HepG2 (cell line): Measurements from ENCODE around the gene ALG11. TPM values are rescaled to one million over a fixed set of nuclear protein-coding genes. Genes with fewer than 3 reads are reported as not detected.

Source experiments
- FOXK2 ChIP-seq: fragments of 450-650 bp; IDR thresholded peaks from 2 replicates; pipeline ENCODE4 v1.6.1; 2016
- HDAC2 ChIP-seq: sonication (generic); formaldehyde crosslinking; IDR thresholded peaks from 2 replicates; pipeline ENCODE4 v1.4.0; 2020; ENCODE audit warnings: missing genetic modification reagents
- MTA3 ChIP-seq: sonication (generic); formaldehyde crosslinking; IDR thresholded peaks from 2 replicates; pipeline ENCODE4 v1.4.0; 2020; ENCODE audit warnings: missing genetic modification reagents
- MYNN ChIP-seq: sonication (generic); formaldehyde crosslinking; IDR thresholded peaks from 2 replicates; pipeline ENCODE4 v1.4.0; 2020; ENCODE audit warnings: mild to moderate bottlenecking, low read depth, missing genetic modification reagents
- NFKBIZ ChIP-seq: IDR thresholded peaks from 2 replicates; pipeline ENCODE4 v1.6.1; 2018; ENCODE audit warnings: missing genetic modification reagents, missing compliant biosample characterization
- STAG1 ChIP-seq: sonication (generic); formaldehyde crosslinking; IDR thresholded peaks from 2 replicates; pipeline ENCODE4 v1.4.0; 2020; ENCODE audit warnings: missing genetic modification reagents
- SYNCRIP ChIP-seq: fragments of 200-400 bp; formaldehyde crosslinking; IDR thresholded peaks from 2 replicates; pipeline ENCODE4 v1.6.1; 2018; ENCODE audit warnings: mild to moderate bottlenecking, low read depth, low read length; ENCODE audit not compliant: insufficient read depth
- ZNF124 ChIP-seq: sonication (generic); formaldehyde crosslinking; IDR thresholded peaks from 2 replicates; pipeline ENCODE4 v1.4.0; 2020; ENCODE audit warnings: missing genetic modification reagents
- ZNF232 ChIP-seq: sonication (generic); formaldehyde crosslinking; IDR thresholded peaks from 2 replicates; pipeline ENCODE4 v1.4.0; 2020; ENCODE audit warnings: missing genetic modification reagents, borderline replicate concordance
- ZNF558 ChIP-seq: sonication (generic); formaldehyde crosslinking; IDR thresholded peaks from 2 replicates; pipeline ENCODE4 v1.9.0; 2022; ENCODE audit warnings: mild to moderate bottlenecking, missing genetic modification reagents, borderline replicate concordance
- ZNF598 ChIP-seq: sonication (generic); formaldehyde crosslinking; IDR thresholded peaks from 2 replicates; pipeline ENCODE4 v1.5.1; 2020; ENCODE audit warnings: mild to moderate bottlenecking, missing genetic modification reagents, borderline replicate concordance
- polyA plus RNA-seq, 8 experiments: library from polyadenylated mRNA; depleted of rRNA in 3 of 8; stranded (reverse) in 7 of 8; unstranded in 1 of 8; fragments of >200 nt; fragmentation: Illumina TruSeq in 4 of 8; extraction: Trizol in 4 of 8; gene quantifications; 2 replicates each; pipeline versions ENCODE4 v1.2.1 to v1.2.3, GENCODE V29; 2011 to 2016; ENCODE audit warnings: low read depth in 4 of 8, missing spikeins in 1 of 8, mixed read lengths in 1 of 8; ENCODE audit not compliant: insufficient read depth in 1 of 8
- total RNA-seq, 5 experiments: library from RNA; depleted of rRNA; stranded (reverse); fragments of >200 nt; fragmentation: Illumina TruSeq; extraction: Trizol; gene quantifications; 2 replicates each; pipeline ENCODE4 v1.2.3, GENCODE V29; 2016; ENCODE audit warnings: low read depth in 1 of 5
- TF ChIP-seq, protein P1 (sequence below): sonication (generic); formaldehyde crosslinking; IDR thresholded peaks from 2 replicates; pipeline ENCODE4 v1.4.0; 2020; ENCODE audit warnings: mild to moderate bottlenecking, missing genetic modification reagents
- TF ChIP-seq, protein P2 (sequence below): sonication (generic); formaldehyde crosslinking; IDR thresholded peaks from 2 replicates; pipeline ENCODE4 v1.5.0; 2020; ENCODE audit warnings: mild to moderate bottlenecking, missing genetic modification reagents
- TF ChIP-seq, protein P3 (sequence below): sonication (generic); formaldehyde crosslinking; IDR thresholded peaks from 2 replicates; pipeline ENCODE4 v1.8.0; 2022; ENCODE audit warnings: missing genetic modification reagents, mild to moderate bottlenecking, inconsistent platforms, borderline replicate concordance
- TF ChIP-seq, protein P4 (sequence below): sonication (generic); formaldehyde crosslinking; IDR thresholded peaks from 2 replicates; pipeline ENCODE4 v1.4.0; 2020; ENCODE audit warnings: missing genetic modification reagents, borderline replicate concordance
- TF ChIP-seq, protein P5 (sequence below): sonication (generic); formaldehyde crosslinking; IDR thresholded peaks from 2 replicates; pipeline ENCODE4 v1.4.0; 2020; ENCODE audit warnings: missing genetic modification reagents
- TF ChIP-seq, protein P6 (sequence below), 2 experiments: sonication (generic) in 1 of 2; formaldehyde crosslinking in 1 of 2; IDR thresholded peaks; 2 replicates each; pipeline versions ENCODE4 v1.5.1 to v1.6.1; 2011 to 2020; ENCODE audit warnings: borderline replicate concordance in 1 of 2, low read depth in 1 of 2, low read length in 1 of 2, mild to moderate bottlenecking in 1 of 2, missing genetic modification reagents in 1 of 2, moderate library complexity in 1 of 2

Gene ALG11
- total and polyA plus RNA-seq, 2 of the 13 experiments (the other 11 are each of a cell fraction or from before 2014, with no cell fraction given) = 14.7 to 27.9 TPM

DNA sequence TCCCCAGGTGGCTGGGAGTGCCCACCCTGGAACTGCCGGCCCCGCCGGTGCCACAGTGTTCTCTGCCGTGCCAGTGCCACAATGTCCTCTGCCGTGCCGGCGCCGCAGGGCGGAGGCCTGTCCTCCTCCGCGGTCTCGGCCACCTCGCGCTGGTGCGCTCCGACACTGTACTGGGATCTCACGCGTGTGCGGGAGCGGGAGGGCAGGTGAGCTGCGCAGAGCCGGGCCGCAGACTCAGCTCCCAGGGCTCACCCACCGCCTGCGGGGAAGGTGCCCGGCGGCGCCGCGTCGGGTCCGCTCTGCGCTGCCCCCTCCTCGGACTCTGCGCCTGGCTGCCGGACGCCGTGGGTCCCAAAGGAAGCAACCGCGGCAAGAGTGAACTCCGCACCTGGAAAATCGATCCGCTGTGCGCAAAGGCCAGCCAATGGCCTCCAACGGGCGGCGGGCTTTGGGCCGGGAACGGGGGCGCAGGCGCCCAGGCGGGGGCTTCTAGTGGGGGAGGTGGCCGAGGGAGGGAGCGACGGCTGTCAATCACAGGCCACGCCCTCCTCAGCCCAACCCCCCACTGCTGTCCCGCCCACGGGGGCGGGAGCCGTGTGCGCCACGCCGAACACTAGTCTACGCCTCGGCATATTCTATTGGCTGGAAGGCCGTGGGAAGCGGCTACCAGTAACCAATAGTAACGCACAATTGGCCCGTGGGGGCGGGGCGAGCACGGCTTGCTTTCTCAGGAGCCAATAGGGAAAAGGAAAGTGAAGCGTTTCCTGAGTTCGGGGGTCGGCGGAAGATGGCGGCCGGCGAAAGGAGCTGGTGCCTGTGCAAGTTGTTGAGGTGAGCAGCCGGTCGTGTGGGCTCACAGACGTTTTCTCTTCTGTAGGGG lies at the start of gene ALG11 (continued):
- TF ChIP-seq, protein P1, sequence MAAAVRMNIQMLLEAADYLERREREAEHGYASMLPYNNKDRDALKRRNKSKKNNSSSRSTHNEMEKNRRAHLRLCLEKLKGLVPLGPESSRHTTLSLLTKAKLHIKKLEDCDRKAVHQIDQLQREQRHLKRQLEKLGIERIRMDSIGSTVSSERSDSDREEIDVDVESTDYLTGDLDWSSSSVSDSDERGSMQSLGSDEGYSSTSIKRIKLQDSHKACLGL = peak; percentile 85; the same call in 1 of the 2 replicates
- TF ChIP-seq, protein P2, sequence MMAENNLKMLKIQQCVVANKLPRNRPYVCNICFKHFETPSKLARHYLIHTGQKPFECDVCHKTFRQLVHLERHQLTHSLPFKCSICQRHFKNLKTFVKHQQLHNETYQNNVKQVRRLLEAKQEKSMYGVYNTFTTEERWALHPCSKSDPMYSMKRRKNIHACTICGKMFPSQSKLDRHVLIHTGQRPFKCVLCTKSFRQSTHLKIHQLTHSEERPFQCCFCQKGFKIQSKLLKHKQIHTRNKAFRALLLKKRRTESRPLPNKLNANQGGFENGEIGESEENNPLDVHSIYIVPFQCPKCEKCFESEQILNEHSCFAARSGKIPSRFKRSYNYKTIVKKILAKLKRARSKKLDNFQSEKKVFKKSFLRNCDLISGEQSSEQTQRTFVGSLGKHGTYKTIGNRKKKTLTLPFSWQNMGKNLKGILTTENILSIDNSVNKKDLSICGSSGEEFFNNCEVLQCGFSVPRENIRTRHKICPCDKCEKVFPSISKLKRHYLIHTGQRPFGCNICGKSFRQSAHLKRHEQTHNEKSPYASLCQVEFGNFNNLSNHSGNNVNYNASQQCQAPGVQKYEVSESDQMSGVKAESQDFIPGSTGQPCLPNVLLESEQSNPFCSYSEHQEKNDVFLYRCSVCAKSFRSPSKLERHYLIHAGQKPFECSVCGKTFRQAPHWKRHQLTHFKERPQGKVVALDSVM (CRISPR knock-in tag) = peak; percentile 85
- TF ChIP-seq, protein P3, sequence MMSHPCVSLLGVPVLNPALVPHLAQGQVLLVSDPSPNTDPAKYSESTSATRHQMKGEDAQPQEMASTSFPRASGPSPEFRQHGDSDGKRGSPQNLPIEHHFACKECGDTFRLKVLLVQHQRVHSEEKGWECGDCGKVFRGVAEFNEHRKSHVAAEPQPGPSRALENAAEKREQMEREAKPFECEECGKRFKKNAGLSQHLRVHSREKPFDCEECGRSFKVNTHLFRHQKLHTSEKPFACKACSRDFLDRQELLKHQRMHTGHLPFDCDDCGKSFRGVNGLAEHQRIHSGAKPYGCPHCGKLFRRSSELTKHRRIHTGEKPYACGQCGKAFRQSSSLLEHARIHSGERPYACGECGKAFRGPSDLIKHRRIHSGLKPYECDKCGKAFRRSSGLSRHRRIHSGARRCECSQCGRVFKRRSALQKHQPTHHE (CRISPR knock-in tag) = no peak
- peak; percentile 43; the same call in 1 of the 2 replicates for TF ChIP-seq ZNF124
- no peak for TF ChIP-seq MTA3 (CRISPR knock-in tag)
- TF ChIP-seq, protein P4, sequence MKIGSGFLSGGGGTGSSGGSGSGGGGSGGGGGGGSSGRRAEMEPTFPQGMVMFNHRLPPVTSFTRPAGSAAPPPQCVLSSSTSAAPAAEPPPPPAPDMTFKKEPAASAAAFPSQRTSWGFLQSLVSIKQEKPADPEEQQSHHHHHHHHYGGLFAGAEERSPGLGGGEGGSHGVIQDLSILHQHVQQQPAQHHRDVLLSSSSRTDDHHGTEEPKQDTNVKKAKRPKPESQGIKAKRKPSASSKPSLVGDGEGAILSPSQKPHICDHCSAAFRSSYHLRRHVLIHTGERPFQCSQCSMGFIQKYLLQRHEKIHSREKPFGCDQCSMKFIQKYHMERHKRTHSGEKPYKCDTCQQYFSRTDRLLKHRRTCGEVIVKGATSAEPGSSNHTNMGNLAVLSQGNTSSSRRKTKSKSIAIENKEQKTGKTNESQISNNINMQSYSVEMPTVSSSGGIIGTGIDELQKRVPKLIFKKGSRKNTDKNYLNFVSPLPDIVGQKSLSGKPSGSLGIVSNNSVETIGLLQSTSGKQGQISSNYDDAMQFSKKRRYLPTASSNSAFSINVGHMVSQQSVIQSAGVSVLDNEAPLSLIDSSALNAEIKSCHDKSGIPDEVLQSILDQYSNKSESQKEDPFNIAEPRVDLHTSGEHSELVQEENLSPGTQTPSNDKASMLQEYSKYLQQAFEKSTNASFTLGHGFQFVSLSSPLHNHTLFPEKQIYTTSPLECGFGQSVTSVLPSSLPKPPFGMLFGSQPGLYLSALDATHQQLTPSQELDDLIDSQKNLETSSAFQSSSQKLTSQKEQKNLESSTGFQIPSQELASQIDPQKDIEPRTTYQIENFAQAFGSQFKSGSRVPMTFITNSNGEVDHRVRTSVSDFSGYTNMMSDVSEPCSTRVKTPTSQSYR (CRISPR knock-in tag) = peak; percentile 97
- TF ChIP-seq HDAC2 (CRISPR knock-in tag) = peak; percentile 82
- no peak for TF ChIP-seq FOXK2
- no peak; the same call in 1 of the 2 replicates for TF ChIP-seq STAG1
- peak; percentile 28; the same call in 1 of the 2 replicates for TF ChIP-seq MYNN
- no peak; the same call in 1 of the 2 replicates for TF ChIP-seq ZNF232 (CRISPR knock-in tag)
- TF ChIP-seq SYNCRIP = no peak
- TF ChIP-seq ZNF558 (CRISPR knock-in tag) = no peak; the same call in 1 of the 2 replicates
- TF ChIP-seq, protein P5, sequence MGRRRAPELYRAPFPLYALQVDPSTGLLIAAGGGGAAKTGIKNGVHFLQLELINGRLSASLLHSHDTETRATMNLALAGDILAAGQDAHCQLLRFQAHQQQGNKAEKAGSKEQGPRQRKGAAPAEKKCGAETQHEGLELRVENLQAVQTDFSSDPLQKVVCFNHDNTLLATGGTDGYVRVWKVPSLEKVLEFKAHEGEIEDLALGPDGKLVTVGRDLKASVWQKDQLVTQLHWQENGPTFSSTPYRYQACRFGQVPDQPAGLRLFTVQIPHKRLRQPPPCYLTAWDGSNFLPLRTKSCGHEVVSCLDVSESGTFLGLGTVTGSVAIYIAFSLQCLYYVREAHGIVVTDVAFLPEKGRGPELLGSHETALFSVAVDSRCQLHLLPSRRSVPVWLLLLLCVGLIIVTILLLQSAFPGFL (CRISPR knock-in tag) = no peak
- TF ChIP-seq ZNF598 (CRISPR knock-in tag) = peak; percentile 74; the same call in 1 of the 2 replicates
- peak; percentile 60; the same call in 1 of the 2 replicates for TF ChIP-seq NFKBIZ (CRISPR knock-in tag)
- TF ChIP-seq, protein P6, sequence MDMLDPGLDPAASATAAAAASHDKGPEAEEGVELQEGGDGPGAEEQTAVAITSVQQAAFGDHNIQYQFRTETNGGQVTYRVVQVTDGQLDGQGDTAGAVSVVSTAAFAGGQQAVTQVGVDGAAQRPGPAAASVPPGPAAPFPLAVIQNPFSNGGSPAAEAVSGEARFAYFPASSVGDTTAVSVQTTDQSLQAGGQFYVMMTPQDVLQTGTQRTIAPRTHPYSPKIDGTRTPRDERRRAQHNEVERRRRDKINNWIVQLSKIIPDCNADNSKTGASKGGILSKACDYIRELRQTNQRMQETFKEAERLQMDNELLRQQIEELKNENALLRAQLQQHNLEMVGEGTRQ (IDR thresholded peaks at IDR 0.05; ENCODE audit: low read depth, low read length) = no peak; the same call in 1 of the 2 replicates
- TF ChIP-seq, protein P6 (CRISPR knock-in tag; IDR thresholded peaks at IDR 0.05; ENCODE audit: borderline replicate concordance) = peak; percentile 56; the same call in 1 of the 2 replicates
